Activated T-helper 2 cell treated with anti-CD3 and anti-CD28 coated beads, Interferon-gamma antibody, Interleukin-2, Interleukin-4, amounts not matched to agents 10 μg/mL and 5 μg/mL and 100 μg/mL, durations not matched to agents 14 hours and 24 hours and 36 hours (primary cell): ENCODE measurements around the gene LAMA3. TPM values are rescaled to one million over a fixed set of nuclear protein-coding genes. Genes with fewer than 3 reads are reported as not detected.

Experiments
- DNase-seq: peaks from one replicate; pipeline ENCODE4 v3.0.0; 2021; ENCODE audit warnings: low spot score
- H3K27ac Mint-ChIP-seq: one replicate; pipeline ENCODE4 v1.8.0; 2021; ENCODE audit warnings: mixed read lengths
- H3K27me3 Mint-ChIP-seq: one replicate; pipeline ENCODE4 v1.8.0; 2021; ENCODE audit warnings: low read depth, mixed read lengths
- H3K36me3 Mint-ChIP-seq: one replicate; pipeline ENCODE4 v1.8.0; 2021; ENCODE audit warnings: low read depth, mixed read lengths
- H3K4me1 Mint-ChIP-seq: one replicate; pipeline ENCODE4 v1.8.0; 2021; ENCODE audit warnings: low read depth, mixed read lengths
- H3K4me3 Mint-ChIP-seq: one replicate; pipeline ENCODE4 v1.8.0; 2021; ENCODE audit warnings: low read depth, mild to moderate bottlenecking, moderate library complexity, mixed read lengths
- H3K9me3 Mint-ChIP-seq: one replicate; pipeline ENCODE4 v1.8.0; 2021; ENCODE audit warnings: mixed read lengths
- intact Hi-C: fragments of 100-400 bp; cut with micrococcal nuclease; formaldehyde crosslinking; loops from one replicate; pipeline ENCODE4 v1.15.1; 2023
- total RNA-seq: library from RNA; stranded (reverse); gene quantifications from 2 replicates; pipeline ENCODE4 v1.2.3, GENCODE V29; 2022

Gene LAMA3
- total RNA-seq, 1 donor from 2014 or later = not detected

GRCh38 chr18:23793985-23794867, 105.0 kb downstream of the LAMA3 start:
- H3K27ac Mint-ChIP-seq = no peak overlapping the region
- no peak overlapping the region for H3K4me3 Mint-ChIP-seq
- H3K4me1 Mint-ChIP-seq = peaks cover 10% of the 10 kb centered on the region
- no peaks in the 10 kb centered on the region for H3K9me3 Mint-ChIP-seq
- peaks cover 25% of the 10 kb centered on the region for H3K27me3 Mint-ChIP-seq
- intact Hi-C loops = no loop called here
- H3K36me3 Mint-ChIP-seq = no peaks in the 10 kb centered on the region
- DNase-seq = no peak

DNA sequence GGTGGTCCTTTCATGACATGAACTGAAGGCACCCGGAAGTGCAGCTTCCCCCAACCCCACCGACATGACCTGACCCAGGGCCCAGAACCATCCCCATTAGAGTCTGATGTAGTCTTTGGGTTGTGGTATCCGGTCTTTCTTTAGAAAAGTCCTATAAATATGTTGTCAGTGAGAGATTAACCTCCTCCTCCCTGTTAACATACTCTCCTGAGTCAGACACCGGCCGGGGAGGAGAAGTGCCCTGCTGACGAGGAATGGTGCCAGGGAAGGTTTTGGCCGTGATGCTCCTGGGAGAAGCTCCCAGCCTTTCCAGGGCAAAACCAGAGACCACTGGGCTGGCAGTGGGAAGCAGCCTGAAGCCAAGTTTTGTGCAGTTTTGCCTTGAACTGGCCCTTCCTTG, 109.0 kb downstream of the LAMA3 start:
- Mint-ChIP-seq H3K9me3 (no peaks in the 10 kb centered on the region), H3K4me1 (peaks cover 10% of the 10 kb centered on the region), H3K4me3 (no peak overlapping the region), H3K27me3 (peaks cover 38% of the 10 kb centered on the region), H3K36me3 (no peaks in the 10 kb centered on the region), H3K27ac (no peak overlapping the region)
- DNase-seq = no peak
- intact Hi-C loops = no loop called here

DNA sequence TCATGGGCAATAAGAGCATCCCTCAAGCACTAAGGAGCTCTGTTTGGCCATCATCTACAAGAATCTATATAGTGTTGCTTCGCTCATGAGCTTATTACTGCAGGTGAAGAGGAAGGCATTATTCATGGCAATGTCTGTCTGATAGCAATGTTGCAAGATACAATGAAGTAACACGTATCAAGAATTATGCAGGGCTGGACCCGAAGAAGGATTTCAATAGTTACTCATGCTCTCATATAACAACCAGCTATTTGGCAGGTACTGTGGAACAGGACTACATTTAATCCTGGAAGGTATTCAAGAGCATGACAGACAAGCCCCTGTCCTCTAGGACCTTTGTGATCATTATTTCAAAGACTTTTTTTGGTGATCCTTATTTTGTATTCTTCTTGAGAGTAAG, 109.6 kb downstream of the LAMA3 start:
- no peaks in the 10 kb centered on the region for H3K36me3 Mint-ChIP-seq
- no peak overlapping the region for H3K27ac Mint-ChIP-seq
- H3K27me3 Mint-ChIP-seq = peaks cover 42% of the 10 kb centered on the region
- peaks cover 7% of the 10 kb centered on the region for H3K4me1 Mint-ChIP-seq
- DNase-seq = no peak
- H3K9me3 Mint-ChIP-seq = no peaks in the 10 kb centered on the region
- intact Hi-C loops = no loop called here
- H3K4me3 Mint-ChIP-seq = no peak overlapping the region

DNA sequence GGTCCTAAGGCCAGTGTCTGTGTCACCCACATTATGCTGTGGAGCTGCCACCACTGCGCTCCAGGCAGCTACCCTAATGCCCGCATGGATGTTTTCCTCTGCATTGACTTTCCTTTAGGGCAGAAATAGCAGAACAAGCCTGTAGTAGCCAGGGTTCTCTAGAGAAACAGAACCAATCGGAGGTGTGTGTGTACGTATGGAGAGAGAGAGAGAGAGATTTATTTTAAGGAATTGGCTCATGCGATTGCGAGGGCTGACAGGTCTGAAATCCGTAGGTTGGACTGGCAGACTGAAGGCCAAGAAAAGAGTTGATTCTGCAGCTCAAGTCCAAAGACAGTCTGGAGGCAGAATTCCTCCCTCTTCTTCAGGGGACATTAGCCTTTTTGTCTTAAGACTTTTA, 110.3 kb downstream of the LAMA3 start:
- Mint-ChIP-seq H3K9me3 (no peaks in the 10 kb centered on the region), H3K4me3 (no peak overlapping the region), H3K4me1 (peaks cover under 1% of the 10 kb centered on the region), H3K27me3 (peaks cover 43% of the 10 kb centered on the region), H3K27ac (no peak overlapping the region), H3K36me3 (no peaks in the 10 kb centered on the region)
- intact Hi-C loops = no loop called here
- no peak for DNase-seq

GRCh38 chr18:23800902-23801301, 111.6 kb downstream of the LAMA3 start:
- DNase-seq = no peak
- Mint-ChIP-seq H3K27ac (no peak overlapping the region), H3K9me3 (no peaks in the 10 kb centered on the region), H3K36me3 (no peaks in the 10 kb centered on the region), H3K4me3 (no peak overlapping the region), H3K27me3 (peaks cover 43% of the 10 kb centered on the region), H3K4me1 (no peaks in the 10 kb centered on the region)
- intact Hi-C loops = no loop called here

DNA sequence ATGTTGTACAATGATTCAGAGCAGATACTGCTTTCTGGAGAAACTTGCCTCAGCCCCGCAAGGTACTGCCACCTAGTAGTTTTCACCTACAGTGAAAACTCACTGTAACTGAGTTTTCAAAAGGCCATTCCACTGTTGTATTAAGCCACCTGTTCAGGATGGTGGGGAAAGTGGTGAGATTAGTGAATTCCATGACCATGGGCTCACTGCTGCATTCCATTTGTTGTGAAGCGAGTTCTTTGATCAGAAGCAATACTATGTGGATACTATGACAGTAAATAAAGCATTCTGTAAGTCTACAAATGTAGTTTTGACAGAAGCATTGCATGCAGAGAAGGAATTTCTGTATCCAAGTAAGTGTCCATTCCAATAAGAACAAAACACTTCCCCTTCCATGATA, 113.6 kb downstream of the LAMA3 start:
- DNase-seq = no peak
- no peak overlapping the region for H3K27ac Mint-ChIP-seq
- intact Hi-C loops = no loop called here
- no peak overlapping the region for H3K4me3 Mint-ChIP-seq
- peaks cover 43% of the 10 kb centered on the region for H3K27me3 Mint-ChIP-seq
- H3K9me3 Mint-ChIP-seq = no peaks in the 10 kb centered on the region
- H3K4me1 Mint-ChIP-seq = peaks cover 2% of the 10 kb centered on the region
- H3K36me3 Mint-ChIP-seq = no peaks in the 10 kb centered on the region

- peaks cover 2% of the 10 kb centered on the region for H3K4me1 Mint-ChIP-seq
Measured at GRCh38 chr18:23803755-23804154, 114.5 kb downstream of the LAMA3 start.

DNA sequence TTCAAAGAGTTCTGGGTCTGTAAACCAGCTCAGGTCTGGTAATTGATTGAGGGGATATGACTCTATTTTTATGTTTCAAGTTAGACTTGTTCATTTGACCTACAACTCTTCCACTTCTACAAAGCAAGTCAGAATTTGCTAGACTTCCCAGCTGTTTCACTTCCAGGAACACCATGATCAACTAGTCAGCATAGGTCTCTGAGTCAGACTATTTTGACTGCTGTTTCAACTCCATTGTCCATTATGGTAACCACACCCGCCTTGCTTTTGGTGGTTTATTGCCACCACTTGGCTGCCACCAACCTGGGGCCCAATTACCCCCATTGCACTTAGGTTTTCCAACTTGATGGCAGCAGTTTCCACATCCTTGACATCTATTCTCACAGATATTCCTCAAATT, 116.6 kb downstream of the LAMA3 start:
- no peaks in the 10 kb centered on the region for H3K9me3 Mint-ChIP-seq
- H3K27me3 Mint-ChIP-seq = peaks cover 30% of the 10 kb centered on the region
- DNase-seq = no peak
- intact Hi-C loops = no loop called here
- H3K27ac Mint-ChIP-seq = no peak overlapping the region
- peaks cover 8% of the 10 kb centered on the region for H3K4me1 Mint-ChIP-seq
- no peak overlapping the region for H3K4me3 Mint-ChIP-seq
- no peaks in the 10 kb centered on the region for H3K36me3 Mint-ChIP-seq

More at GRCh38 chr18:23803755-23804154, 114.5 kb downstream of the LAMA3 start:
- H3K27ac Mint-ChIP-seq = no peak overlapping the region
- no peaks in the 10 kb centered on the region for H3K9me3 Mint-ChIP-seq
- H3K4me3 Mint-ChIP-seq = no peak overlapping the region
- DNase-seq = no peak
- peaks cover 35% of the 10 kb centered on the region for H3K27me3 Mint-ChIP-seq
- intact Hi-C loops = no loop called here
- H3K36me3 Mint-ChIP-seq = no peaks in the 10 kb centered on the region

- peaks cover 17% of the 10 kb centered on the region for H3K27me3 Mint-ChIP-seq
- H3K27ac Mint-ChIP-seq = no peak overlapping the region
- H3K9me3 Mint-ChIP-seq = no peaks in the 10 kb centered on the region
- intact Hi-C loops = no loop called here
- H3K36me3 Mint-ChIP-seq = no peaks in the 10 kb centered on the region
- H3K4me3 Mint-ChIP-seq = no peak overlapping the region
- H3K4me1 Mint-ChIP-seq = peaks cover 12% of the 10 kb centered on the region
- DNase-seq = no peak
Measured at GRCh38 chr18:23809415-23809814, 120.2 kb downstream of the LAMA3 start.

- intact Hi-C loops = loop anchor here (5.0 kb wide), 1 partner anchor 307 kb away; no protein-coding TSS in a partner anchor
- no peak for DNase-seq
- Mint-ChIP-seq H3K27ac (no peak overlapping the region), H3K4me1 (peaks cover 12% of the 10 kb centered on the region), H3K9me3 (no peaks in the 10 kb centered on the region), H3K27me3 (peaks cover 17% of the 10 kb centered on the region), H3K4me3 (no peak overlapping the region), H3K36me3 (no peaks in the 10 kb centered on the region)
Measured at GRCh38 chr18:23810396-23810795, 121.1 kb downstream of the LAMA3 start.

GRCh38 chr18:23811176-23811575, 121.9 kb downstream of the LAMA3 start:
- Mint-ChIP-seq H3K9me3 (no peaks in the 10 kb centered on the region), H3K36me3 (no peaks in the 10 kb centered on the region), H3K27ac (no peak overlapping the region), H3K4me3 (no peak overlapping the region), H3K27me3 (peaks cover 17% of the 10 kb centered on the region), H3K4me1 (peaks cover 12% of the 10 kb centered on the region)
- no peak for DNase-seq
- intact Hi-C loops = loop anchor here (5.0 kb wide), 1 partner anchor 306 kb away; no protein-coding TSS in a partner anchor

DNA sequence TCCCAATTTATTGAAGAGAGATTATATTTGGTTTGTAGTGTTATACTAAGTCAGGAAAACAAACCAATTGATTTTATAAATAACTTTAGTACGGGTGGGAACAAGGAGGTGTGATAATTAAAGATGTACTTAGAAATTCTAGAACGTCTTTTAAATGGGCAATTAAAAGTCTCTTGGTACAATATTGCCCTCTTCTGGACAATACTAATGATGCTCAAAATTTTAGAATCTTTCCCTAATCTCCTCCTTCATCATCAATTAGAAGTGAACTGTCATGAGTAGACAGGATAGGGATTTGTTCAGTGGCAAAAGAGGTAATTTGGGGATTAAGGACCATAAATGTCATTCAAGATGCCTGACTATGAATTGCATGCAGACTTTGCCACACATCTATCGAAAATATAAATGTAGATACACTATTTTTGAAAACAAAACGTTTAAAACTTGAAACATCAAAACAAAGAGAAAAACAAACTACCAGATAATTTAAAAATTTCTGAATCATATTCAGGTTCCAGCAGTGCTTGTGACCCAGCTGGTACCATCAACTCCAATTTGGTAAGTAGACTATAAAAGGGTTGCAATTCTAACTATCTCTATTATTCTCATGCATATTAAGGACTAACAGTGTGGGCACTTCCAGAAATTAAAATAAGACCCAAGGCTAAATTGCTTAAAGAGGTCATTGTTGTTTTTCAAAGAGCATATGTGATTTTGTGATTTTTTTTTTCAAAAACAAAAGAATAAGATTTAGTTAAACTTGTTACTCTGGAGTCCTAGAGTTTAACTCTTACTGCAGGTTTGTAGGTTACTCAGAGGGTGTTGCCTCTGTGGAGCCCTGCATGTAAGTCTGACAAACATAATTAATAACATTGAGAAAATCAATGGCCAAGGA, 123.5 kb downstream of the LAMA3 start:
- DNase-seq = no peak

More for the DNA sequence above, 123.5 kb downstream of the LAMA3 start:
- intact Hi-C loops = loop anchor here (1.0 to 5.0 kb wide), 3 partner anchors 190 to 313 kb away; no protein-coding TSS in a partner anchor
- H3K9me3 Mint-ChIP-seq = no peaks in the 10 kb centered on the region
- H3K27ac Mint-ChIP-seq = no peak overlapping the region
- H3K27me3 Mint-ChIP-seq = peaks cover 17% of the 10 kb centered on the region
- H3K36me3 Mint-ChIP-seq = no peaks in the 10 kb centered on the region
- no peak overlapping the region for H3K4me3 Mint-ChIP-seq
- peaks cover 12% of the 10 kb centered on the region for H3K4me1 Mint-ChIP-seq
